ENCODE data around the gene DGKD.

The DGKD gene

GRCh38 chr2:233387225-233387624 is 32.9 kb downstream of the DGKD start:
- no peaks in the 10 kb centered on the region for H3K9me3 ChIP-seq (ENCODE audit: insufficient read depth, low read length, severe bottlenecking)
- H3K36me3 ChIP-seq (ENCODE audit: insufficient read depth, low read length), result peaks cover 13% of the 10 kb centered on the region
- H3K9ac ChIP-seq (ENCODE audit: low read depth, low read length), result no peak overlapping the region
- no peak overlapping the region for H2AFZ ChIP-seq (ENCODE audit: low read depth, low read length)
- TF ChIP-seq CTCF (IDR thresholded peaks at IDR 0.05; ENCODE audit: borderline replicate concordance, extremely low read depth, low read length, poor library complexity, severe bottlenecking), result no peak
- no peaks in the 10 kb centered on the region for H3K4me1 ChIP-seq (ENCODE audit: insufficient read depth, low read length)
- H3K4me2 ChIP-seq (ENCODE audit: insufficient read depth, low read length), result no peak overlapping the region
- H4K20me1 ChIP-seq (ENCODE audit: insufficient read depth, low read length), result peaks cover 22% of the 10 kb centered on the region
- peaks cover 37% of the 10 kb centered on the region for H3K79me2 ChIP-seq (ENCODE audit: insufficient read depth, low read length)
- no peak overlapping the region for H3K4me3 ChIP-seq (ENCODE audit: low read depth in 1 of 2, low read length in 2 of 2)
- no peak overlapping the region for H3K27ac ChIP-seq (ENCODE audit: low read length)
- H3K27me3 ChIP-seq (ENCODE audit: insufficient read depth, low read length, poor library complexity), result no peaks in the 10 kb centered on the region
- ATAC-seq (ENCODE audit: insufficient read depth, low read depth), result no peak
- no peak for DNase-seq

DNA sequence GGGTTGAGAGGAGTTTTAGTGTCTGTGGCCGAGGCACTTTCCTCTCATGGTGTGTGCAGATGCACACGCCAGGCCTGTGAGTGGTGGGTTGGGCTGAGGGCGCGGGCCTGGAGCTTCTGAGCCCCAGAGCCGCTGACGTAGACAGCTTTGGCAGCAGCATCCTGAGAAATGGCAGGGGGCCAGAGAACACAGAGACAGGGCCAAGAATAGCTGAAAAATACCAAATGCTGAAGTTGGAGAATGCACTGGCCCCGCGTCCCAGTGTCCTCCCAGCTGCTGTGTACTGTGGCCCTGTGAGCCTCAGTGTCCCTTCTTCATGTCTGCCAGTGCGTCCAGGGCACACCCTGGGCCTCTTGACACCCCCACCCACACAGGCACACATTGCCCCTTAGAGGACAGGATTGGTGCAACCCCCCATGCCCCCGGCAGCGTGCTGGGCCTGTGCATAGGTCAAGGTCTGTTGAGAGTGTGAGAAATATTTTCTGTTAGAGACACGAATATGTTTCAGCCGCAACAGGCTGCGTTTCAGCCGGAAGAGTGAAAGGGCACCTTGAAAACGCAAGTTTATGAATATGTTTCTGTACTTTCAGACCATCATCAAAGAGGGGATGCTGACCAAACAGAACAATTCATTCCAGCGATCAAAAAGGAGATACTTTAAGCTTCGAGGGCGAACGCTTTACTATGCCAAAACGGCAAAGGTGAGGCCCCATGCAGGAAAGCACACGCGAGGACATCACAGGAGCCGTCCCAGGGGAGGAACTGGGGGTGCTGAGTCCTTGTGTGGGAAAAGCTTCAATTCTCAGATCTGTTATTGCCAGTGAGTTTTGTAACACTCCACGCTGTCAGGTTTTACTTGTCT is 33.6 kb downstream of the DGKD start:
- Histone ChIP-seq H3K9ac (ENCODE audit: low read depth, low read length) (no peak overlapping the region), H2AFZ (ENCODE audit: low read depth, low read length) (no peak overlapping the region), H4K20me1 (ENCODE audit: insufficient read depth, low read length) (peaks cover 22% of the 10 kb centered on the region), H3K4me2 (ENCODE audit: insufficient read depth, low read length) (no peak overlapping the region), H3K27me3 (ENCODE audit: insufficient read depth, low read length, poor library complexity) (no peaks in the 10 kb centered on the region), H3K9me3 (ENCODE audit: insufficient read depth, low read length, severe bottlenecking) (no peaks in the 10 kb centered on the region), H3K4me3 (ENCODE audit: low read depth in 1 of 2, low read length in 2 of 2) (no peak overlapping the region), H3K4me1 (ENCODE audit: insufficient read depth, low read length) (no peaks in the 10 kb centered on the region), H3K79me2 (ENCODE audit: insufficient read depth, low read length) (peaks cover 34% of the 10 kb centered on the region), H3K36me3 (ENCODE audit: insufficient read depth, low read length) (peaks cover 13% of the 10 kb centered on the region), H3K27ac (ENCODE audit: low read length) (no peak overlapping the region)
- ATAC-seq (ENCODE audit: insufficient read depth, low read depth), result no peak
- no peak for TF ChIP-seq CTCF (IDR thresholded peaks at IDR 0.05; ENCODE audit: borderline replicate concordance, extremely low read depth, low read length, poor library complexity, severe bottlenecking)
- no peak for TF ChIP-seq EZH2 (IDR thresholded peaks at IDR 0.05; ENCODE audit: borderline replicate concordance, low read depth, low read length, severe bottlenecking)
- no peak for DNase-seq

DNA sequence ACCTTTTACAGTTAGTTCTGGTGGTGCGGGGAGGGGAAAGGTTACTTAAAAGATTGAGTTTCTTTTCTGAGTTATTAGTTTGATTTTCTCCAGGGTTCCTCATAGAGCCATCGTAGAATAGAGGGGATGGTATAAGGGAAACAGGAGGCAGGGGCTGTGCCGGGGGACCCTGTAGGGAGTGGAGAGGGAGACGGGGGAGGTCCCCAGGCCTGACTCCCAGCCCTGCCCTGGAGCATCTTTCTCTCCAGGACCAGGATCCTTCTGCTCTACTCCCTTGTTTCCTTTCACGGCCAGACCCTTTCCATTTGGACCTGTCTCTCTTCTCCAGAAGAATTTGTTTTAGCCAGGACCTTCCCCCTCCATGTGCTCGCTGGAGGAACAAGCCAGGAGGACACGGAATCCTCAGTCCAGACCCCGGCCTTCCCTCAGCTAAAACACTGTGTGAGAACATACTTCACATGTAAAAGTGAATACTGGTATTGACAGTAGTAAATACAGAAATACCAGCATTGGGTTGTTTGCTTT is 35.4 kb downstream of the DGKD start:
- H3K27me3 ChIP-seq (ENCODE audit: insufficient read depth, low read length, poor library complexity), result no peaks in the 10 kb centered on the region
- no peak overlapping the region for H3K4me3 ChIP-seq (ENCODE audit: low read depth in 1 of 2, low read length in 2 of 2)
- peaks cover 19% of the 10 kb centered on the region for H3K36me3 ChIP-seq (ENCODE audit: insufficient read depth, low read length)
- peaks cover 24% of the 10 kb centered on the region for H3K79me2 ChIP-seq (ENCODE audit: insufficient read depth, low read length)
- no peak overlapping the region for H3K4me2 ChIP-seq (ENCODE audit: insufficient read depth, low read length)
- ATAC-seq (ENCODE audit: insufficient read depth, low read depth) (no peak), DNase-seq (no peak)
- TF ChIP-seq EZH2 (IDR thresholded peaks at IDR 0.05; ENCODE audit: borderline replicate concordance, low read depth, low read length, severe bottlenecking) (no peak), CTCF (IDR thresholded peaks at IDR 0.05; ENCODE audit: borderline replicate concordance, extremely low read depth, low read length, poor library complexity, severe bottlenecking) (no peak)
- H3K9me3 ChIP-seq (ENCODE audit: insufficient read depth, low read length, severe bottlenecking), result no peaks in the 10 kb centered on the region
- peaks cover 15% of the 10 kb centered on the region for H4K20me1 ChIP-seq (ENCODE audit: insufficient read depth, low read length)
- no peak overlapping the region for H3K9ac ChIP-seq (ENCODE audit: low read depth, low read length)
- H2AFZ ChIP-seq (ENCODE audit: low read depth, low read length), result no peak overlapping the region
- H3K27ac ChIP-seq (ENCODE audit: low read length), result no peak overlapping the region
- H3K4me1 ChIP-seq (ENCODE audit: insufficient read depth, low read length), result no peaks in the 10 kb centered on the region
